ENCODE measurements around the gene JAKMIP3. TPM values are rescaled to one million over a fixed set of nuclear protein-coding genes. Genes with fewer than 3 reads are reported as not detected.

Gene JAKMIP3
- total and polyA plus RNA-seq, 9 of the 15 experiments (the other 6 are each of a cell fraction or from before 2014, with no cell fraction given), result 0.04 TPM; not detected in 8

- no peak for TF ChIP-seq ZNF592 (IDR thresholded peaks at IDR 0.05)
- TF ChIP-seq ZNF76 (CRISPR knock-in tag; IDR thresholded peaks at IDR 0.05; ENCODE audit: borderline replicate concordance), result no peak
- no peak for TF ChIP-seq ZNF586 (CRISPR knock-in tag; conservative IDR thresholded peaks at IDR 0.05)
- TF ChIP-seq RBFOX2 (IDR thresholded peaks at IDR 0.05; ENCODE audit: low read depth, low read length), result no peak
- TF ChIP-seq NR2C1 (IDR thresholded peaks at IDR 0.05), result no peak
- no peak for TF ChIP-seq NR2C1 (tag; IDR thresholded peaks at IDR 0.05)
- no peak for TF ChIP-seq ZNF124 (CRISPR knock-in tag; IDR thresholded peaks at IDR 0.05)
These were observed 21.7 kb upstream of the JAKMIP3 start (continued) for GRCh38 chr10:132043861-132044695.

Measured in K562 (cell line).